ENCODE data around the gene CRYBB3.
"Not testable (repeated sequence)": the region's sequence is repeated elsewhere in the genome, so short reads cannot be mapped to it uniquely, and the experiment has no call there.

The CRYBB3 gene

GRCh38 chr22:25204547-25204946 is 4.9 kb downstream of the CRYBB3 start:
- peak; percentile 69 for FAIRE-seq
- not testable (repeated sequence) for DNase-seq (ENCODE audit: low spot score)

GRCh38 chr22:25205847-25206246 is 6.2 kb downstream of the CRYBB3 start:
- FAIRE-seq = peak; percentile 74

GRCh38 chr22:25206998-25207397 is 7.3 kb downstream of the CRYBB3 start:
- no peak for FAIRE-seq
- no peak for DNase-seq (ENCODE audit: low spot score)

More at GRCh38 chr22:25205847-25206246, 6.2 kb downstream of the CRYBB3 start:
- no peak for DNase-seq (ENCODE audit: low spot score)

GRCh38 chr22:25207553-25208157 is 8.0 kb downstream of the CRYBB3 start:
- DNase-seq (ENCODE audit: low spot score) (no peak), FAIRE-seq (peak; percentile 93)

GRCh38 chr22:25208328-25208727 is 8.7 kb downstream of the CRYBB3 start:
- DNase-seq (ENCODE audit: low spot score) = no peak
- FAIRE-seq = peak; percentile 70

GRCh38 chr22:25208743-25209505 is 9.3 kb downstream of the CRYBB3 start:
- FAIRE-seq (no peak), DNase-seq (ENCODE audit: low spot score) (no peak)

GRCh38 chr22:25210793-25211192 is 11.1 kb downstream of the CRYBB3 start:
- DNase-seq (ENCODE audit: low spot score) = no peak
- FAIRE-seq = peak; percentile 84

GRCh38 chr22:25212337-25212736 is 12.7 kb downstream of the CRYBB3 start:
- DNase-seq (ENCODE audit: low spot score) (no peak), FAIRE-seq (peak; percentile 92)

GRCh38 chr22:25213221-25213620 is 13.6 kb downstream of the CRYBB3 start:
- no peak for DNase-seq (ENCODE audit: low spot score)

GRCh38 chr22:25216230-25216629 is 16.6 kb downstream of the CRYBB3 start:
- FAIRE-seq (peak; percentile 86), DNase-seq (ENCODE audit: low spot score) (no peak)

More at GRCh38 chr22:25213221-25213620, 13.6 kb downstream of the CRYBB3 start:
- FAIRE-seq = peak; percentile 50

- FAIRE-seq (peak; percentile 95), DNase-seq (ENCODE audit: low spot score) (no peak)
Measured at GRCh38 chr22:25219211-25219689, 19.6 kb downstream of the CRYBB3 start, which contains the start of gene CRYBB2. CRYBB2 (plus strand) TSS chr22:25219639; CDS start chr22:25221430, 1,791 bp downstream.

GRCh38 chr22:25219948-25220442 is 20.3 kb downstream of the CRYBB3 start:
- no peak for DNase-seq (ENCODE audit: low spot score)
- FAIRE-seq = peak; percentile 59

- no peak for DNase-seq (ENCODE audit: low spot score)
- FAIRE-seq = peak; percentile 69
Measured at GRCh38 chr22:25221790-25222189, 22.1 kb downstream of the CRYBB3 start.

- peak; percentile 87 for FAIRE-seq
- DNase-seq (ENCODE audit: low spot score) = no peak
Measured at GRCh38 chr22:25223269-25223850, 23.7 kb downstream of the CRYBB3 start.

GRCh38 chr22:25228822-25229221 is 29.2 kb downstream of the CRYBB3 start:
- FAIRE-seq = peak; percentile 100
- no peak for DNase-seq (ENCODE audit: low spot score)

GRCh38 chr22:25230760-25231159 is 31.1 kb downstream of the CRYBB3 start:
- not testable (repeated sequence) for DNase-seq (ENCODE audit: low spot score)
- peak; percentile 91 for FAIRE-seq

- DNase-seq (ENCODE audit: low spot score) (no peak), FAIRE-seq (no peak)
Measured at GRCh38 chr22:25232301-25232700, 32.6 kb downstream of the CRYBB3 start.

GRCh38 chr22:25233706-25234105 is 34.0 kb downstream of the CRYBB3 start:
- not testable (repeated sequence) for FAIRE-seq; DNase-seq (ENCODE audit: low spot score)

GRCh38 chr22:25235547-25236290 is 36.1 kb downstream of the CRYBB3 start:
- DNase-seq (ENCODE audit: low spot score) (peak; percentile 100), FAIRE-seq (peak; percentile 100)

- no peak for DNase-seq (ENCODE audit: low spot score)
- no peak for FAIRE-seq
Measured at GRCh38 chr22:25236417-25236816, 36.8 kb downstream of the CRYBB3 start.

GRCh38 chr22:25237503-25237902 is 37.8 kb downstream of the CRYBB3 start:
- no peak for DNase-seq (ENCODE audit: low spot score)
- no peak for FAIRE-seq

Data from urothelium cell line (cell line).